Hepatic stellate cell (primary cell): ENCODE data around the gene MAPKAPK3.
A peak's percentile ranks its signal among the peaks of the same experiment; 100 is the strongest.

ENCODE experiments used
- DNase-seq: peaks from one replicate; pipeline ENCODE4 v3.0.0; 2011; ENCODE audit warnings: low spot score

Gene MAPKAPK3

DNA sequence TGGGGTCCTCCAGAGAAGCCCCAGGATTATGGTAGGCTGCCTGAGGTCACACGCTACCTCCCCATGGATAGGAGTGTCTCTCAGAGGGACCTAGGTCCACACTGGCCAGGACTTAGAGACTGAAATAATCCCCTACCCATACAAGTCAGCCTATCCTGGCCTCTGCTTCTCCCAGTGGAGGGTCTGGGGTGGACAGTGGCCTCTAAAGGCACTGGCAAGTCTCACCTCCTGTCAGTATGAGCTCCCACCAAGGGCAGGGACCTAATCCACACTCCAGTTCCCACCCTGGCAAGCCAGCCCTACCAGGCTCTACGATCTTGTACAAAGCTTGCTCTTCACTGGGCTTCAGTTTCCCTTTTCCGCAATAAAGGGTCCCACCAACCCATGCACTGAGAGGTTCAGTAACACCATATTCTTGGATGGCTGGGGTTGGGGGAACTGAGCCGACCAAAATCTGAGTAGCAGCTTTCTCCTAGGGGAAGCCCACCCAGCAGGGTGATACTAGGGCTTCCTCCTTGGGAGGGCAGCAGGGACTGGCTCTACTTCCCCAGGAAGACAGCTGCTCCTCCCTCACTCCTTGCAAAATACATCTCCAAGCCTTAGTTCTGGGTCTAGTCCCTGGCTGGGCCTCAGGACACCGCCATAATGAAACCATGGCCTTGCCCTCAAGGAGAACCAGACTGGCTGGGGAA is 7.7 kb upstream of the MAPKAPK3 start:
- DNase-seq: no peak

DNA sequence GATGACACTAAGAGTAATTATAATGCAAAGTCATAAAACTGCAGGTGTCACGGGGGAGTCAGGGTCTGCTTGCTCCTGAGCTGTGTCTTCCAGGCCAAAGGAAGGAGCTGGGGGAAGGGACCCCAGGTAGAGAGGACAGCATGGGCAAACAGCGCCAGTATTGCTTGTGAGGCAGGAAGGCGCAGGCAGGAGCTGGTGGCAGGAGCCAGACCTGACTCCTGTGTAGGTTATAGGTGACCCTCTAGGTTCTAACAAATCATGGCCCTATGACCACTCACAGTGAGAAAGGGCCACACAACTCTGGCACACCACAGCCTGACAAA is 7.2 kb upstream of the MAPKAPK3 start:
- no peak for DNase-seq

DNA sequence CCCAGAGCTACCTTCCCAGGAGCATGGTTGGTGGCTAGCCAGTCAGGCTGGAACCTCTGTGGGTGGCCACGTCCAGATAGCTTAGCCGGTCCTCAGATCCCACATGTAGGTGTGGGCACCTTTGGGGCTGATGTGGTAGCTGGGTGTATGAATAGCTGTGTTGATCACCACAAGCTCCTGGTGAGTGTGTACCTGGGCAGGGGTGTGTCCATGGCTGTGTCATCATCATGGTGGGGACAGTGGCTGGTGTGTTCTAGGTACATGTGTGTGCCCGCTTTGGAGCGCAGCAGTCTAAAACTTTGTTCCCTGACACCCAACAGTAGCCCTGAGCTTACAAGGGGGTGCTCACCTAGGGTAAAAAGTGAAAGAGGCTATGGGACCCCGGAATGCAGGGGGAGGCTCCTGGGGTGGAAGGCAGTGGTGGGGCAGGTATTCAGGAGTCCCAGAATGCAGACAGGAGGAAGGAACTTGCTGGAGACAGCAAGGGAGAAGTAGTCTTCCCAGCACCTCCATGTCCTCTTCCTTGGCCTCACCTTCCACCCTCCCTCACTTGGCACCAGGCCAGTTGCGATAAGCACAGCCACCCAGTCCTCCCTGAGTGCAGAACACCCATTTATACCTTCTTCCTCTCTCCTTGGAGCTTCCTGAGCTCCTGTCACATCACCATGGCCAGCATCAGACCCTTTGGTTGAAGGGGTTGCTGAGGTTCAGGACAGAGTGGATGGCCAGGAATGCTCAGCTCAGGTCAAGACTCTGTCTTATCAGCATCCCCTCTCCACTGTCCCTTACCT is 6.6 kb upstream of the MAPKAPK3 start:
- DNase-seq: no peak

DNA sequence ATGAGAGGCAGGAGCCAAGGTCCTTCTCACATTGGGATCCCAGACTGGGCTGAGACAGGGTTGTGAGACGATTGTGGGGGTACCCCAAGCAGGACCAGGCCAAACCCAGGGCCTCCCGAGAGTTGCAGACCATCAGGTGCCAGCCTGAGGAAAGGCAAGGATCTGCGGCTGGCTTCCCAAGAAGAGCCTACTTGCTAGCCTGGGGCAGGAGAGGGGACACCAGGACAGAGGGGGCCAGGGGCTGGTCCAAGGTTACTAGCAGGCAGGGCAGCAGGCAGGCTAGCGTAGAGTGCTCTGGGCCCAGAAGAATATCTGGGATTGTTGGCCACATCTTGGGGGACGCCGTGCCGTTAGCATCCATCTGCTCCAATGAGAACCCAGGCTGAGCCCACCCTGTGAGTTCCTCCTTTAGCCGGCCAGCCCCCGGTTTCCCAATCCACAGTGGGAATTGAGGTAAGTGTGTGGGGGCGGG is 5.9 kb upstream of the MAPKAPK3 start:
- DNase-seq: no peak

DNA sequence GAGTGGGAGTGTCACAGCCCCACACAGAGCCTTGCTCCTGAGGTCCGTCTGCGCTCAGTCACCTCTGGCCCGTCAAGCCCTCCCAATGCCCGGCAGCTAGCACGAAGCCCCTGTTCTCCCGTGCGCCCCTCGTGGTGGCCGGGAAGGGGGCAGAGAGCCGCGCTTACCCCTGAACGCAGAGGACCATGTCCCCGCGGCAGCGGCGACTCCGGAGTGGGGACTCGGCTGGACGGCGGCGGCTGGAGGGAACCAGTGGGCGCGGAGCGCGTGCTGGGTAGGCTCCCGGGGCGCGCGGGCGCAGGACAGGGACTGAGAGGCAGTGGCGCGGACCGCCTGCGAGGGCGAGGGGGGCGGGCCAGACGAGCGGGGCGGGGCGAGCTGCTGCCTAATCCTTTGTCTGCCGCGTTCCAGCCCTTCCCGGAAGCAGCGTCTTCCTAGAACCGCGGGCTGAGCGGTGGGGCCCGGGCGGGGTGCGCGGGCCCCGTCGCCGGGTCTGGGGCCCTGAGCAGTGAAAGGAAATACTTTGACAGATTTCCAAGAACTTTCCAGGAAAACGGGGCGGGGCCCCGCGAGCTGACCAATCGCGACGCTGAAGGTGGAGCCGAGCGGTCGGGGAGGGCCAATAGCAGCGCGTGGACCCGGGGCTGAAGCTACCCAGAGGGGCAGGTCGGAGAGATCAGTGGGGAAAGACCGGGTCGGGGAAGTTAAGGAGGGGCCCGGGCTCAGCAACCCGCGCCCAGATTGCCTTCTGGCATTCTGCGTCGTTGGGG is 5.3 kb upstream of the MAPKAPK3 start, which contains the start of gene CISH:
CISH (minus strand) TSS at position 311 of the 770 bp plus-strand sequence; CDS start at position 187, 124 bp downstream.
- DNase-seq: peak; percentile 97

DNA sequence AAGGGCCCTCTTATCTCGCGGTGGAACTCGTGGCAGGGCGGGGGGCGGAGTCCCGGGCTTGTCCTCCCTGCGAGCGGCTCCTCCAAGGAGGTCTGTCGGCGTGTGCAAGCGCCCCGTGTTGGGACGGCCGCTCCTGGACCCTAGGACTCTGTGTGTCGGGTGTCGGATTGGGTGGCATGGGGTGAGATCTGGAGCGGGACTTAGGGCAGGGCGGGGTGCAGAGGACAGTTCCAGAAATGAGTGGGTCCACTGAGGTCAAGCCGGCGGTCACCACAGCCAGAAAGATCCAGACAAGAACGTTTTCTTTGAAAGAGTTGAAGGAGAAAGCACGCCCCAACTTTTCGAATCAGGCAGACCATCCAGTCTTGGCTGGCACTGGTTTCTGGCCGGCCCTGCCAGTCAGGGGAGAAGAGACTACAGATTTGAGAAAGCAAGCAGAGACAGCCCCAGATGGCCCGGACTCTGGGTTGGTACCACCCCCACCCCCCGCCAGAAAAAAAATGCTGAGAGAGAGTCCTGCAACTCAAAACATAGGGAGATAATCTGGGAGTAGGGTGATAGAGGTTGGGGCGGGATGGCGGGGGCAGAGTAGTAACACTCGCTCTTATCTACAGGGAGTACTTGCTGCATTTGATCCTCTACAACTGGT is 4.6 kb upstream of the MAPKAPK3 start:
- DNase-seq: no peak

DNA sequence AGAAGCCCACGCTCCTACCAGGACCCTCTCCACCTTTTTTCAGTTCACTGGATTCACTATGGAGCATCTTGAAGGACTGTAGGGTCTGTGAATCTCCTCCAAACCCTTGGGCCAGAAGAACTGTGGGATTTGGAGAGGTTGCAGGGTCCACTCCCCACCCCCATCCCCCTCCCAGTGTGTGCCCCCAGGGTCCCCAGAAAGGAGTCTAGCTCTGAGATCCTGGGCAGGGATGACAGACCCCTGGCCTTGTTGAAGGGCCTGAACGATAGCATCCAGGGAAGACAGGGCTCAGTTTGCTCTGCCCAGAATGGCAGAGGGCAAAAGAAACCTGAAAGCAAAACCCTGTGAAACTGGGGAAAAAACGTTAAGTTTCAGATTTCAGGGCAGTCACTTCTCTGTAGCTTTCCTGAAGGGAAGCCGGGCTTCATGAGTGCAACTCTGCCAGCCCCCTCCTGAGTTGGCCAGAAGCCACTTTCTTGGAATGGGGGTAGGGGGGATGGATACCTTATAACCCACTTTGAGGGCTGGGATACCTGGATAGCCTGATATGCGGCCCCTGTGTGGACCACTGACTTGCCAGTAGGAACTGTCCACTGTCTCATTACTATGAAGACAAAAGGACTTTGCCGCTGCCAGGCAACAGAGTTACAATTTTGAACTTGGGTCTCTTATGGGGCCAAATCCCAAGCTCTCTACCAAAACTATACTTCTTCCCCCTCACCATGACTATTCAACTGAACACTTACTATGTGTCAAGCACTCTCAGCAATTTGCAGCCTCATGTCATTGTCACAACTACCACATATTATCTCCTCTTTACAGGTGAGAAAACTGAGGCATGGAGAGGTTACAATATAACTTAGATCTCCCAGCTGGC is 3.7 kb upstream of the MAPKAPK3 start:
- no peak for DNase-seq

DNA sequence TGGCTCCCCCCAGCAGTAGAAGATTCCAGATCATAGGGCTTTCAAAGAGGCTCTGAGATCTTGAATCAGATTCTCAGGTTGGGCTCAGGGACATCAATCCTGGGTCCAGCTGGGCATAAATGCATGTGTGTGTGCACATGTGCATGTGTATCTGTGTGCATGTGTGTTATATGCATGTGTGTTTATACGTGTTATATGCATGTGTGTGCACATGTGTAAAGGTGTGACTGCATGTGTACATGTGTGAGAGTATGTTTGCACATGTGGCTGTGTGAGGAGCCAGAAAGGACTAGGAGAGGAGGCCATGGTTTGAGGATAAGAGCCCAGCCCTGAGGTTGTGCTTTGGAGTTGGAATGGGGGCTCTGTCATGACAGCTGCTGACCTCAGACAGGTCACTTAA is 1.8 kb upstream of the MAPKAPK3 start:
- no peak for DNase-seq

DNA sequence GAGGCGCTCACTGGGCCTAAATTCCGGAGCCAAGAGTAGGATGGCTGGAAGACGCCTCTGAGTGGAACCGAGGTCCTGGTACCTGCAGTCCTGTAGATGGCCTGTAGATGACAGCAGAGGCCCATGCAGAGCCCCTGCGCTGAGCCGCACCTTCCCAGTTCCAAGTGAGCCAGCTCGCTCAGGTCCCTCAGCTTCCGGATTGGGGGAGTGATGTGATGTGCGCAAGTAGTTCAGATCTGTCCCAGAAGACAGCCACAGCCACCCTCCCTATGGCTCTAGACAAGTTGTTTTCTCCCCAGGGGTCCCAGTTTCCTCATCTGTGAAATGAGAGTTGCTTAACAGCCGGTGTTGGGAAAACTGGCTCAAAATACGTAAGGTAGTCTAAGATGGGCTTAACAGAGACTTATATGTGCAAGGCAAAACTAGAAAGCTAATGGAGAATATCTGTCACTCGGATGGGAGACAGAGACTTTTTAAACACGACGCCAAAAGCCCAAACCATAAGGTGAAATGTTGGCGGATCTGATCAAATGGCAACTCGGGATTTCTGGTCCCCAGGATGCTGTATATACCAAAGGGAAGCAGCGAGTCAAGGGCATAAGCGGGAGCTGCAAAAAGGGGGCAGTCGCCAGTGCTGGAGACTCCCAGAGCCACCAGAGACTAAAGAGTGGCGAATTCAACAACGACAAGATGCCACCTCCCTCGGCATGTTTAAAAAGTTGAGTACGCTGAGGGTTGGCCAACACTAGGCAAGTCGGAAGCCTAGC is 765 bp upstream of the MAPKAPK3 start:
- DNase-seq: peak; percentile 94

DNA sequence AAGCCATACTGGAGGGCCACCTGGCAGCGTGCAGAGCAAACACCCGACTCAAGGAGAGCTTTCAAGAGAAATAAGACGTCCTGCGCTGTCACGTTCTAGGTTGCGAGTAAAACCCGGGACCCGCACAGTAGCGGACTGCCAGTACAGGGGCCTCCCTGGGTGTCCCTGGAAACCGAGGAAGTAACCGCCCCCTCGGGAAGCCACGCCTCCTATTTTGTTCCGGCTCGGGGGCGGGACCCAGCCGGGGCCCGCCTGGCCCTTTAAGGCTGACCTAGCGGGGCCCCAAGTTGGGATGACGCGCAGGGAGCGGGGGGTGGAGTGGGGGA is 218 bp upstream of the MAPKAPK3 start:
- DNase-seq: peak; percentile 97

DNA sequence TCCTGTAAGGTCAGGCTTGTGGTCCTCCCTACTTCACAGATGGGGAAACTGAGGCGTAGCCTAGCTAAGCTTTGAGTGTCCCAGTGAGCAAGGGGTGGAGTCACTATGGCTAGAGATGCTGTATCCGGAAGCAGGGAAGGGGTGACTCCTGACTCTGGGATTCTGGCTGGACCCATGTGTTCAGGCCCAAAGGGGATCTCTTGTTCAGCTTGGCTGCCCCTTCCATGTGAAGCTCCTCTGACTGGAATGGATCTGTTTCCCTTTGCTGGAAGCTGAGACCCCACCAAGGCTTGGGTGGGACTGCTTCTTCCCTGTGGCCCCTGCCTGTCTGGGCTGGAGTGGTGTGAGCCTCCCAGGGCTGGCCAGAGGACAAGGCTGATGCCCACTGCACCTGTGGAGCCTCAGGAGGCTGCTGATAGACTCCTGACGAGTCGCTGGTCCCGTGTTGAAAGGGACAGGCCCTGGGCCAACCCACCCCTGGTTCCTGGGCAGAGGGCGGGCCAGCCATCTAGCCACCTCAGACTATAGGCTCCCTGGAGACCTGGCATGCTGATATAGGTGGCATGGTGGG is 1.0 kb downstream of the MAPKAPK3 start:
- DNase-seq: no peak

DNA sequence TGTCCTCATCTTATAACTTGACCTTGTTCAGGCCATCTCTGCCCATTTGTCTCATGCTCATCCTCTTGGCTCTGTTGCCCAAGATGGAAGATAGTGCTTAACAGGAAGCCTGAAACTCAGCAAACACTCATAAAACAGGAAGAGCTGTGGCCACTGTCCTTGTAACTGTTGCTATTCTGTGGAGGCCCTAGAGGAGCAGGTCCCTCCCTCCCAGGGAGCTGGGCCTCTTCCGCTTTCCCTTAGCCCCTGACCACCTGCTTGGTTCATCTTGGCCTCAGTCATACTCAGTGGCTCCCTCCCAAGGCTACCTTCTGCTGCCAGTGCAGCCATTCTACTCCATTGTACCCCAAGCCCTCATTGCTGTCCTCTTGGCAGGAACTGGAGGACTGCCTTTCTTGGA is 3.5 kb downstream of the MAPKAPK3 start:
- DNase-seq: no peak

DNA sequence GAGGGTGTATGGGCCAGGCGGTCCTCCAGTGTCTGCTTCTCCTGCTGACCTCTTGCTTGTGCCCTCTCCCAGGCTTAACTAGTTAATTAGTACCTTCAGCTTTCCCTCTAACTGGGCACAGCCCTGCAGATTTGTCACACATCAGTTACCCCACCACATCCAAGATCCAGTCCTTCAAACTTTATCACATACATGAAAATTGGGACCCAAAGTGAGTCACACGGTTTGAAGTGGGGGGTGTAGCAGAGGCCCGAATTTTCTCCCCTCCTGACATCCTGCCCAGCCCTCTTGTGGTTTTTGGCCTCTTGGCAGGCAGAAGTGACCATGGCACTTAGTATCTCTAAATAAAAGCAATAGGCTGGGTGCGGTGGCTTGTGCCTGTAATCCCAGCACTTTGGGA is 3.9 kb downstream of the MAPKAPK3 start:
- DNase-seq: no peak

DNA sequence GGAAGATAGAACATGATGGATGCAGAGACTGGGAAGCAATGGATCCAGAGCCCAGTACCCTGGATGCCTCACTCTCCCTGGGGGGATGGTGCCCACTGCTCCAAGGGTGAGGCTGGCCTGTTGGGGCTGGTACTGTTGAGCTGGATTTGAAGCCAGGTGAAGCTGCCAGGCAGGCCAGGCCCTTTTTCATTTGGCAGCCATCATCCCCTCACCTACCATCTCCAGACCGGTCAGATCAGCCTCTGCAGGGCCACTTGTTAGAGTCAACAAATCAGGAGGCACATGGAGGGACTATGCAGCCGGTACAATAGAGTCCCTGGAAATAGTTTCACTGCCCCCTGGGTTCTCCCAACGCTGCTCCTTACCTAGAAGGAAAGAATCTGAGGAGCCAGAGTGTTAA is 5.9 kb downstream of the MAPKAPK3 start:
- no peak for DNase-seq

DNA sequence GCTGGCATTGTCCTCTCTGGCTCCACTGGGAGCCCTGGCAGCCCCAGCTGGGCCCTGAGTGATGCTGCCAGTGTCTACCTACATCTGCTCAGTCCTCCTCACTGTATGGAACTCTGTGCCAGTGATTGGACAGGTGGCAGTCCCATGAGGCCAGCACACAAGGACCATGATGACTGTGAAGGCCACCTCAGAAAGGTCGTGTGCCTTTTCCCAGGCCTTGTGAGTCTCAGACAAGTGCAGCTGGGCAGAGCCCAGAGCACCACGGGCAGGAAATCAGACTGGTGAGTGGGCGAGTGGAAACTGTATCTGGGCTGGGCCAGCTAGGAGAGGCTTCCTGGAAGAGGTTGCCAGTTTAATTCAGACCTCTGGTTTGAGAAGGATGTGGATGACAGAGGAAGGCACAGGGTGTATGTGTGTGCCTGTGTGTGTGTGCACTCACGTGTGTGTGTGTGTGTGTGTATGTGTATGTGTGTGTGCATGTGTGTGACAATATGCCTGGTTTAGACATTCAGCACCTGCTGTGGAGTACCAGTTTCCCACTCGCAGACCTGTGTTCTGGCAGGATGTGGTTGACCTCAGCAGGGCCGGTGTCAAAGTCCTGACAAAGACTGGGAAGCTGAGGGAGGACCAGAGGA is 7.0 kb downstream of the MAPKAPK3 start:
- DNase-seq: no peak

DNA sequence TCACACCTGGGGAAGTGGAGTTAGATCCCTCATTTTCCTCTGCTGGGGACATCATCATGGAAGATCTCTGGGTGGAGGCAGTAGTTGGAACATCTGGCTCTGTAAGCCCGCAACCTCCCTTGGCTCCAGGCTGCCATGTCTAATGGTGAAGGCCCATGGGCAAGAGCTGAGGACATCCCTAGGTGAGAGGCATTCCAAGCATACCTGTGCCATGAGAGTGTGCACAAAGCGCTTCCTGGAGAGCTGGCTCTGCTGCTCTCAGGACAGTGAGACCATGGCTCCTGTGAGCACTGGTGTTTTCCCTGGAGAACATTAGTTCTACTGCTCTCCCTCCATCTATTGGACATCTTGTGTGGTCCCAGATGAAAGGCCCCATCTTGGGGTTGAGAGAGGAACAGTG is 7.7 kb downstream of the MAPKAPK3 start:
- DNase-seq: no peak

DNA sequence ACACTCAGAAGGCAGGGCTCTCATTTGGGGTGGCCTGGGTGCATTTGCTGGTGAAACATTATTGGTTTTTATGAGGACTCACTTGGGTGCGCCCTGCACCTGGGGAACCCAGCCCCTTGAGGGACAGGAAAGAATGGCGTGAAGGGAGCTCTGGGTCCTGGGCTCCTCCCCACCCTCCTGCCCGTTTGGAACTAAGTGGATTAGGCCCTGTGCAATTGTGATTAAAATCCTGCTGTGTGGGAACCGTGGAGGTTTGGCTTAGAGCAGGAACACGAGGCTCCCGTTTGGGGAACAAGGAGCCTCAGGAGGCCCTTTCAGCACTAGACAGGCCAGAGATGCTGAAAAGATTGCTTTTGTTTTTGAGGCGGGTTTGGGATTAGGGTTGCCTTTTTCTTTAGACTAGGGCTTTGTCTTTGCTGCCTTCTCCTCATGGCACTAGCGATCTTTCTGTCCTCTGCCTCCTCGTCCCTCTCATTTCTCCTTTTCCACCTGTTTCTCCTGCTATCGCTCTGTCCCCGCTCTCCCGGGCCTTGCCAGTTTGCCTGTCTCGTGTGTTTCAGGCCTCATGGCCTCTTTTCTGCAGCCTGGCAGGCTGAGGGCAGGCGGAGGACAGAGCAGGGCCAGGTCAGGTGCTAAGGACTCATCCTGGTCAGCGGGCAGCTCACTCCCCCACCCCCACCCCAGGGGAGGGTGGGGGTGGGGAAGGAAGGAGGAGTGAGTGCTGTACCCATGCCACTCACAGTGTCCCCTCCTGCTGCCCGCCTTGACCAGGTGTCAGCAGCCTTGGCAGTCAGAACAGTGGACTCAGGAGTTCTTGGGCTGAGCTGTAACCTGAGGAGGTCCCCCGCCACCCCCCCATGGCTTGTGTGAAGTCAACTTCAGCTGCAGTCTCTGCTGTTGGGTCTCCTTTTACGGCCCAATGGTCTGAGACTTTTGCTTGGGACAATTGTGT is 8.6 kb downstream of the MAPKAPK3 start:
- no peak for DNase-seq

DNA sequence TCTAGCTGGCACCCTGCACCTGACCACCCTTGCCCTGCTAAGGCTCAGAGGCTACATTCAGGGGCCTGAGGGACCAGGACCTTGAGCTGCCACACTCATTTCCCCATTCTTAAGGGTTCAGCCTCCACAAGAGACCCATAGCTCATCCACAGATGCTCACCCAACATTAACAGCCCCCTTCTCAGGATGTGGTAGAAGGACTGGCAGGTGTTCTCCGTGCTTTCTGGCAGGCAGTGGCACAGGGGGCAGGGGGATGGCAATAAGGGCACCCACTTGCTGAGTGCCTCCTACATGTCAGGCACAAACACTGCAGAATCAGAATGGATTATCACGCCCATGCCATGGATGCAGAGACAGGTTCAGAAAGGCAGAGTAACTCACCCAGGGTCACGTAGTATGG is 9.4 kb downstream of the MAPKAPK3 start:
- DNase-seq: no peak
